ENCODE results near the gene TECPR1. TPM values are rescaled to one million over a fixed set of nuclear protein-coding genes. Genes with fewer than 3 reads are reported as not detected.

Gene TECPR1
- total and polyA plus RNA-seq, 2 of the 4 experiments (the other 2 are of a cell fraction): 11.5 to 14.7 TPM

DNA sequence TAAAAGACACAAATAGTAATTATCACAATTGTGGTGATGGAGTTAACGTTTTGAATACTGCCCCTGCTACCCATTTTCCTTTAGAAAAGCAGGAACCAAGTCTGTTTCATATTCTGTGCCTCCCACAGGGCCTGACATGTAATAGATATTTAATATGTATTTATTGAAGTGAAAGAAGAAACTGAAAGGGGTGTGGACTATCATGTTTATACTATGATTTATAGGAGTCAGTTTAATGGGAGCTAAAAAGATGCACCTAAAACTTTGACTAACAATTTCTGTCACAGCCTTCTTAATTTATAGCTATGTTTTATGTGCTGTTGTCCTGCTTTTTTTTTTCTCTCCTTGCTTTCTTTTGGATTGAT, 64.9 kb downstream of the TECPR1 start:
- Histone ChIP-seq H3K4me1 (ENCODE audit: control insufficient read depth, insufficient read depth, low read length) (peaks cover 3% of the 10 kb centered on the region), H3K36me3 (ENCODE audit: control insufficient read depth, insufficient read depth, low read length) (peaks cover 11% of the 10 kb centered on the region; the same call in 1 of the 2 replicates), H3K9ac (ENCODE audit: low read depth, low read length) (no peak overlapping the region; the same call in 1 of the 2 replicates), H4K91ac (ENCODE audit: insufficient read depth, low read depth, low read length) (no peak overlapping the region), H2BK120ac (ENCODE audit: low read depth, low read length) (peak overlapping the region; percentile 30; the same call in 1 of the 2 replicates), H3K4me2 (ENCODE audit: low read depth, low read length) (peak overlapping the region; percentile 50; the same call in 1 of the 2 replicates), H3K79me1 (ENCODE audit: low read depth in 1 of 2, low read length in 2 of 2) (no peaks in the 10 kb centered on the region; a peak in 2 of 4 replicates), H3K9me1 (ENCODE audit: insufficient read depth, low read length) (no peaks in the 10 kb centered on the region), H3K18ac (ENCODE audit: low read depth, low read length) (no peak overlapping the region), H2AK9ac (replicated peaks; ENCODE audit: low read depth, low read length, poor library complexity) (no peak overlapping the region), H3K27me3 (ENCODE audit: control insufficient read depth, insufficient read depth, low read length) (no peaks in the 10 kb centered on the region), H3K14ac (replicated peaks; ENCODE audit: low read depth, low read length) (no peak overlapping the region), H3K23ac (ENCODE audit: low read depth, low read length) (no peak overlapping the region), H3K27ac (ENCODE audit: insufficient read depth, low read length) (no peak overlapping the region), H2BK15ac (ENCODE audit: low read depth, low read length) (no peak overlapping the region), H4K8ac (ENCODE audit: low read depth in 2 of 2, low read length in 2 of 2) (no peak overlapping the region; a peak in 1 of 4 replicates), H2BK5ac (ENCODE audit: low read depth, low read length, poor library complexity, severe bottlenecking) (peak overlapping the region; percentile 37), H3K9me3 (ENCODE audit: control insufficient read depth, insufficient read depth, low read length) (no peaks in the 10 kb centered on the region), H3K56ac (ENCODE audit: extremely low read depth, insufficient read depth, low read length) (no peak overlapping the region), H2AK5ac (ENCODE audit: low read depth, low read length) (no peak overlapping the region), H4K20me1 (ENCODE audit: insufficient read depth, low read length) (no peaks in the 10 kb centered on the region), H4K5ac (ENCODE audit: low read depth, low read length) (no peak overlapping the region), H3K4me3 (ENCODE audit: insufficient read depth, low read depth, low read length) (no peak overlapping the region), H2BK20ac (ENCODE audit: low read depth, low read length) (no peak overlapping the region), H2AFZ (replicated peaks; ENCODE audit: low read length, poor library complexity) (no peak overlapping the region), H3K4ac (ENCODE audit: low read depth, low read length) (no peak overlapping the region)
- CTCF ChIA-PET: interaction anchor here (2.5 kb wide), 1 partner anchor 19 kb away, joined by 8 read pairs; no protein-coding TSS in a partner anchor
- WGBS, 2 experiments (ENCODE audit: extremely low coverage in 2 of 2, insufficient read length in 1 of 2): no CpG with 5 or more reads among the region's 1 CpG
- DNase-seq: no peak
- dilution Hi-C loops (cut with HindIII; ENCODE audit: low sequenced_read_pairs, unreplicated experiment) (no loop called here), intact Hi-C loops (cut with micrococcal nuclease) (no loop called here), in situ Hi-C loops (cut with MboI; ENCODE audit: low sequenced_read_pairs) (no loop called here)
- no TSS peak for BruUV-seq (replicated peaks)
- TF ChIP-seq, protein P1, sequence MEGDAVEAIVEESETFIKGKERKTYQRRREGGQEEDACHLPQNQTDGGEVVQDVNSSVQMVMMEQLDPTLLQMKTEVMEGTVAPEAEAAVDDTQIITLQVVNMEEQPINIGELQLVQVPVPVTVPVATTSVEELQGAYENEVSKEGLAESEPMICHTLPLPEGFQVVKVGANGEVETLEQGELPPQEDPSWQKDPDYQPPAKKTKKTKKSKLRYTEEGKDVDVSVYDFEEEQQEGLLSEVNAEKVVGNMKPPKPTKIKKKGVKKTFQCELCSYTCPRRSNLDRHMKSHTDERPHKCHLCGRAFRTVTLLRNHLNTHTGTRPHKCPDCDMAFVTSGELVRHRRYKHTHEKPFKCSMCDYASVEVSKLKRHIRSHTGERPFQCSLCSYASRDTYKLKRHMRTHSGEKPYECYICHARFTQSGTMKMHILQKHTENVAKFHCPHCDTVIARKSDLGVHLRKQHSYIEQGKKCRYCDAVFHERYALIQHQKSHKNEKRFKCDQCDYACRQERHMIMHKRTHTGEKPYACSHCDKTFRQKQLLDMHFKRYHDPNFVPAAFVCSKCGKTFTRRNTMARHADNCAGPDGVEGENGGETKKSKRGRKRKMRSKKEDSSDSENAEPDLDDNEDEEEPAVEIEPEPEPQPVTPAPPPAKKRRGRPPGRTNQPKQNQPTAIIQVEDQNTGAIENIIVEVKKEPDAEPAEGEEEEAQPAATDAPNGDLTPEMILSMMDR (conservative IDR thresholded peaks at IDR 0.05; ENCODE audit: low read depth, low read length): no peak
- no peak for TF ChIP-seq RAD21 (IDR thresholded peaks at IDR 0.05; ENCODE audit: low read length)
- no peak for TF ChIP-seq CEBPB (IDR thresholded peaks at IDR 0.05; ENCODE audit: low read depth, low read length)
- TF ChIP-seq MXI1 (IDR thresholded peaks at IDR 0.05; ENCODE audit: borderline replicate concordance, low read depth, low read length): no peak
- TF ChIP-seq RCOR1 (IDR thresholded peaks at IDR 0.05; ENCODE audit: insufficient replicate concordance, low read length): no peak
- no peak for TF ChIP-seq FOS (IDR thresholded peaks at IDR 0.05; ENCODE audit: low read depth, low read length)
- no peak for TF ChIP-seq BHLHE40 (IDR thresholded peaks at IDR 0.05; ENCODE audit: low read depth, low read length)
- no peak for TF ChIP-seq POLR2A (IDR thresholded peaks at IDR 0.05; ENCODE audit: low read depth, low read length)
- TF ChIP-seq, protein P2, sequence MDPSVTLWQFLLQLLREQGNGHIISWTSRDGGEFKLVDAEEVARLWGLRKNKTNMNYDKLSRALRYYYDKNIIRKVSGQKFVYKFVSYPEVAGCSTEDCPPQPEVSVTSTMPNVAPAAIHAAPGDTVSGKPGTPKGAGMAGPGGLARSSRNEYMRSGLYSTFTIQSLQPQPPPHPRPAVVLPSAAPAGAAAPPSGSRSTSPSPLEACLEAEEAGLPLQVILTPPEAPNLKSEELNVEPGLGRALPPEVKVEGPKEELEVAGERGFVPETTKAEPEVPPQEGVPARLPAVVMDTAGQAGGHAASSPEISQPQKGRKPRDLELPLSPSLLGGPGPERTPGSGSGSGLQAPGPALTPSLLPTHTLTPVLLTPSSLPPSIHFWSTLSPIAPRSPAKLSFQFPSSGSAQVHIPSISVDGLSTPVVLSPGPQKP (IDR thresholded peaks at IDR 0.05; ENCODE audit: borderline replicate concordance, low read depth, low read length): no peak
- no peak for TF ChIP-seq MAFK (IDR thresholded peaks at IDR 0.05; ENCODE audit: low read depth, low read length)
- no peak for TF ChIP-seq MAZ (IDR thresholded peaks at IDR 0.05; ENCODE audit: borderline replicate concordance, low read depth, low read length)
- no peak for TF ChIP-seq SMC3 (IDR thresholded peaks at IDR 0.05; ENCODE audit: low read depth, low read length)
- ATAC-seq (ENCODE audit: low read depth): peak; percentile 38
- POLR2A ChIA-PET (ENCODE audit: unreplicated experiment): no interaction called here

Data from IMR-90 (cell line).